Right renal pelvis (tissue), 4 donors: ENCODE data around the gene ACTA2. TPM values are rescaled to one million over a fixed set of nuclear protein-coding genes. Genes with fewer than 3 reads are reported as not detected.

ENCODE experiments used
- DNase-seq, 4 donors: peaks; one replicate each; pipeline ENCODE4 v3.0.0-alpha.2; 2013; ENCODE audit warnings: low read depth in 4 of 4, low spot score in 3 of 4, missing footprints in 1 of 4
- polyA plus RNA-seq, 4 donors: library from polyadenylated mRNA; unstranded; fragments of 120-200 nt; gene quantifications; one replicate each; pipeline ENCODE4 v1.2.1, GENCODE V29; 2013; ENCODE audit not compliant: insufficient read length in 4 of 4

ACTA2 gene
- polyA plus RNA-seq, 4 donors: 181 to 218 (median 197) TPM

DNA sequence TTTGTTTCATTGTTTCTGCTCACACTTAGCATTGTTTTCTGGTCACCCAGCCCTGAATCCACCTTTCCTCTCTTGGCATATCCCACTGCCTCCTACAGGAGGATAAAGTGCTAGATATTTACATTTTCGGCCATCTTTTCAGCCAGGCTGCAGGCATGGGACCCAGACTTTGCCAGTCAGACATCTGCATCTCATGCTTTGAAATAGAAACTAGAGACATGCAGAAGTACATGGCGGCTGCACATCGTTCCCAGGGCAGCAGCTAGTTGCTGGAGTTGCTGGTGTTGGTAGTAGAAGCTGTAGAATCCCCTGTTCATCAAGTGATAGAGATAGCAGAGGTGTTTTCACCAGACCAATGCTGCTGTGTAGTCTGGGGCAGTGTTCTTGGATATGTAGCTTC is 53.8 kb downstream of the ACTA2 start:
- no peak for DNase-seq

DNA sequence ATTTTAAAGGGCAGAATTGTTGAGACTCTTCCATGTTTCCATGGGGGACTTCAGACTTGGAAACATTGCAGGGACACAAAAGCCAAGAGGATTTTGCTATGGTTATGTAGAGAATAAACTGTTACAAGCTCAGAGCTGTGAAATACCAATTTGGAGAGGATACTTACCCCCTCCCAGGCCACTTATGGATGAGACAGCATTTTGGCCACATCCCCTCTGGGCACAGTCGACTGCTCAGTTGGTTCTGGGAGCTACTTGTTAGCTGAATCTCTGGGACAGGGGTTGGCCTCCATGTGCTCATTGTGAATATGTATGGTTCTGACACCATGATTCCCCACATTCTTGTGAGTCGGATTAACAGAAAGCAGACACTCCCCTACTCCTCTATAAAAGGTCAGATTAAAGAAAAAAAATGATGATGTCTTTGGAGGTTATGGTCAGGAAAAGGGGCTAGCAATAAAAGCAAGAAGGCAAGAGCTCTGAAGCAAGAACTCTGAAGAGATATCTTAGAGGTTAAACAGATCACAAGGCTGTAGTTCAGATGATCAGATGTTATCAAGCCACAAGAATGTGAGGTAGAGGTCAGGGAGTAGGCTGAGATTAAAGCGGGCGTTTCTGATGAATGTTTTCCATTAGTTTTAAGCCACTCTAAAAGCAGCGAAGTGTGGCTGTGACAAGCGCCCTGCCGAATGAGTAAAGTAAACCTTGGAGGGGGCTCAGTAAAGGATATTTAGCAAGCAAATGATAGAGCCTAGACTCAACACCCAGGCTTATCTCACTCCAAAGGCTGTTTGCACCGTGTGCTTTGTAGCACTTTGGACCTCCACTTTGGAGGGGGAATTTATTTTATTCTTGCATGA is 55.3 kb downstream of the ACTA2 start:
- no peak for DNase-seq

DNA sequence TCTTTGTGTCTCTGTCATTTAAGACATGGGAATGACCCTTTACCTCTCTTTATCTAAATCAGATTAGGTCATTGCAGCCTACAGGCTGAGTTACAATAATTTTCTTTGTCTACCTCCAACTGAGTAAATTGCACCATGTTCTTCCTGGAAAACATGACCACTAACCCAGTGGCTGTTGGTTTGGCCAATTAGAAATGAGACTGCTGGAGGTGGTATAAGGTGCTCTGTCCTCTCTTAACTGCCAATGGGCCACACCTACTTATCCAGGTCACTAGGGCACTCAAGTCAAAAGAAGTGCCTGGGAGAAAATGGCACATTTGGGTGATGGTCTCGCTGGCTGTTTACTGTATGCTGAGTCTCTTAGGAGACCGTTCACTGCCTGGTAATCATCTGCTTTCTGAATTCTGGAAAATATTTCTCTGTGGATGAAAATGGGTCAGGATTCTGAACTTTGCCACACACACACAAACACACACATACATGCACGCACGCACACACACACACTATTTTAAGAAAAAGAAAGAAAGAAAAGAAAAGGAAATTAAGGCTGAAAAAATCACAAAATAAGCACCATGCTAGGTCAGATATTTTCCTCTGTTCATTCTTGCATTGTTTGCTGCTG is 56.1 kb downstream of the ACTA2 start:
- DNase-seq: no peak

DNA sequence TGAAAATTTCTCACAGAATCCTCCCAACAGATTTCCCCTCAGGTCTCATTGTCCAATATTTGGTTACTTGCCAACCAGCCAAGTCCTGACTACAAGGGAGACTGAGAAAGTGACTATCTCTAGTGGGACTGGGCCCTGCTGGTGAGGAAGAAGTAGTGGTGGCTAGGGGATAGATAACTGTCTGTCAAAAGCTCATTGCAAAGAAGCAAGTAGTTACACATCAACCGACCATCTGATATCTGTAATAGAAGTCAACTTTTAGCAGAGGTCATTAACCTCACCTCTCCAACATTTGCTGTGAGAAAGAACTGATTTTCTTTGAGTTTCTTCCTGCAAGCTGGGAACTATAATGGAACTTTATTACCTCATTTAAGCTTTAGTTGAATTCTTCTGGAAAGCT is 57.3 kb downstream of the ACTA2 start:
- DNase-seq: no peak

DNA sequence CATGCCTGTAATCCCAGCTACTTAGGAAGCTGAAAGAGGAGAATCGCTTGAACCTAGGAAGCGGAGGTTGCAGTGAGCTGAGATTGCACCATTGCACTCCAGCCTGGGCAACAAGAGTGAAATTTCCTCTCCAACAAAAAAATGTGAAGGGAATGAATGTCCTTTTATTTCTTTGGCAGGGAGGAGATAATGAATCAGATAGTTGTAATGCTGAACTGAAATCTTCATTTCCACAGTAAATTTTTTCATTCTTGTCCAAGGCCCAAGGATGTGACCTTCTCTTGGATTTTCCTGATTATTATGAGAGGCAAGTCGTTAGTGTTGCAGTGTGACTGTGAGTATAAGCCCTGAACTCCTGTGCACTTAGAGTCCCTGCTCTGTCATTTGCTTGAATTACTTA is 59.0 kb downstream of the ACTA2 start:
- DNase-seq: no peak

DNA sequence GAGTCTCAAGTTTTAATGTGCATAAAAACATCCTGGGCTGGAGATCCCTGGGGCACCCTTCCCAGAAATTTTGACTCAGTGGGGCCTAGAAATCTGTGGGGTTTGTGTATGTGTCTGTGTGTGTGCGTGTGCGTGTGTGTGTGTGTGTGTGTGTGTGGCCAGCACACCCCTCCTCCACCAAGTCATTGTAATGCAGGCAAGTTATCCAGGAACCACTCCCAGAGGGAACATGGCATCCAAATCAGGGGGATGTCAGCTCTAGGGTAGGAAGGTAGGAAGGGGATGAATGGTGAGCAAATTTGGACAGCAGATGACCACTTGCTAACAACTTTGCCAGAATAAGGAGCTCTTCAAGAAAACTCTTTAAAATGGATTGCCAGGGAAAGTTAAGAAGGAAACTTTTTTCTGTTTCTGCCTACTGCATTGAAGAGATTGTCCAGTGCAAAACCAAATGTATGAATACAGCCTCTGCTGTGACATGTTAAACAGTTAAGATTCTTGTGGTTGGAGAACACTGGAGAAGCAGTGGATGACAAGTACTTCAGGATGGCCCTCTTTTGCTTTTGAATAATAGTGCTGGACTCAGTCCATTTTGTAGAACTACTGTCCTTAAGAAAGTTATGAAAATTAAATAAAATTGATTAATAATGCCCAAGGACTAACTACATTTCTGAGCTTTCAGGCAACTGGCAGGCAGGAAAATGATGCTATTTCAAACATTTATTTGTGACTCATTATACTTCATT is 60.2 kb downstream of the ACTA2 start:
- DNase-seq: no peak

DNA sequence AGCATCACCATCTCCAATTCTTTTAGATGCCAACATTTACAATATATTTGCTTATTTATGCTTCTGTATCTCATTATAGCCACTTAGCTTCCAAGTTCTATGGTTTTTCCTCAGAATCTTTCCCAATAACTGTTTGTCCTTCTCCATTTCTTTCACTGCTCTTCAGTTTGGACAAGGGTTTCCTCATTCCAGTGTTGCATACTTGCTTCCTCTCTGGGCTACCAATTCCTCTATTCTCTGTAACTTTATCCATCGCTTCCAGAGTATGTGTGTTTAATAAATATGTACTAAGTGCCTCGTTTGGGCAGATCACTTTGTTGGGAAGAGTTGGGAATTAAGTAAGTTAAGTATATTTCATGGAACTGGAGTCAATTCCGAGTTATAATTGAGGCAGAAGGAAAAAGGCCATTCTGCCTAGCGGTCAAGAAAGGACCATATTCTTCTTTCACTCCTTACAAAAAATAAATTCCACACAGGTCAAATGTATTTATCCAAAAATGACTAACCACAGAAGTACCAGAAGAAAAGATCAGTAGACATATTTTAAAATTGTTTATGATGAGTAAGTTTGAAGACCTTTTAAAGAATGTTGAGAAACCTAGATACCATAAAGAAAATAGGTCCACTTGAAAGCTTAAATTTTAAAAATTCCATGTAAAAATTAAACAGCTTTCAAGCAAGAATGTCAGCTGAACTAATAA is 61.7 kb downstream of the ACTA2 start:
- no peak for DNase-seq

DNA sequence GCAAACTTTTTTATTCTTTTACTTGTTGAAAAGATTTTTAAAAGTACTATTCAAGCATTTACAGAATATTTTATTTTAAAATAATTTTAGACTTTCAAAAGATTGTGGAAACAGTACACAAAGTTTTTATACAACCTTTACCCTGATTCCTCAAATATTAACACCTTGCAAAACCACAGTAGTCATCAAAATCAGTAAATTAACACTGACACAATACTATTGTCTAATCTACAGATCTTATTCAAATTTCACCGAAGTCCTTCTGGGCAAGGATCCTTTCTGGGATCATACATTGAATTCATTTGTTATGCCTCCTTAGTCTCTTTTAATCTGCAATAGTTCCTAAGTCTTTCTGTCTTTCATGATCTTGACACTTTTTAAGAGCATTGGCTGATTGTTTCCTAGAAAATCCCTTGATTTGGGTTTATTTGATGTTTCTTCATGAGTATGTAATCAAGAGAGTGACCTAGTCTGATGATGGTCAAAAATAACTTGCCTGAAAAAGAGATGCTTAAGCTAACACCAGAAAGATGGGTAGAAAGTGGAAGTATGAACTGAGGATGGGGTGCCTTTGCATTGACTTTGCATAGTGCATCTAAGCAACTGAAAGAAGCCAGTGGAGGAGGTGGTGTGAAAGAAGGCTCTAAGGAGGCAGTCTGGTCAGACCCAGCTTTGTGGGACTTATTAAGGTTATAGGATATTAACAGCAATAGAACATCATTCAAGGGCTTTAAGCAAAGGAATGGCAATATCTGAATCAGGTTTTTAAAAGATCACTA is 62.8 kb downstream of the ACTA2 start:
- no peak for DNase-seq

DNA sequence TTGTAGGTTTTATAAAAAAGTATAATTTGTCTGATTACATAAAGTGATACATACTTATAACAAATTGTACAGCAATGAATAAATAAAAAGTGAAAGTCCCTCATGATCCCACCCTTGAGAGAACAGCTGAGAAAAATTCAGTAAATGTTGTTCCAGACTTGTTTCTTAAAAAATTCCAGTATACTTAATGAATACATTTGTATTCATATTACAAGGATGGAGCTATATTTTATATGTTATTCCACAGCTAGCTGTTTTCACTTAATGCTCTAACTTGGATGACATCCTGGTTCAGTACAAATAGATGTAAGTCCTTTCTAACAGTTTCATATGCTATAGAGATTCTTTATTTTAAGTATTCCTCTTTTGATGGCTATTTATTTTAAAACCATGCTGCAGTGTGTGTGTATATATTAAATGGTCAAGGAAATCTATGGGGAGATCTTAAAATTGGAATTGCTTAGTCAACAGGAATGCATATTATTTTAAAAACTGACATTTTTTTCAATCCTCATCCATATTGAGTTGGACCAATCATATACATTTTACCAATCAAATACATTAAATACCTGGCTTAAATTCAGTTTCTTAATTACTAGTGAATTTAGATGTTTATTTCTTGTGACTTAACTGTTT is 63.6 kb downstream of the ACTA2 start:
- no peak for DNase-seq

DNA sequence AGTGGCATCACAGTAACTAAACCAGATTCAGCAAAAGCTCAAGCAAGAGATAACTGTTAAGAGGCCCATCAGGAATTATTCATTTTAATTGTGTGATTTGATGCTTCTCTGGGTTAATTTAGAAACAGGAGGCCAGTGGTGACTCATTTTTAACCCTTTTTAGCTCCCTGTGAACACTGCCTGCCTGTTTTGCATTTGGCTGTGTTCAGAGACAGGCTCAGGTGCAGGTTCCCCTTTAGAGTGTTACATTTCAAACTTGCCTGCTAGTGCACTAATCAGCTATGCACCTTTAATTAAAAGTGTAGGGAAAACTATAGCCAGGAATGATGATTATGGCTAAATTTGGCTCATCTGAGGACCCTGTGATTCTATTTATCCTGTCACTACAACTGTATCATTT is 66.0 kb downstream of the ACTA2 start:
- no peak for DNase-seq

Other genes starting within 250 kb of the ACTA2 start
- gene LIPK, start 246.5 kb downstream of the ACTA2 start, polyA plus RNA-seq: not detected
- not detected for gene LIPN, start 192.8 kb downstream of the ACTA2 start, polyA plus RNA-seq
- gene LIPM, start 150.0 kb downstream of the ACTA2 start, polyA plus RNA-seq: under 1 TPM in 1 of 4 donors, not detected in 3; 0.23 TPM
- gene ANKRD22, start 100.9 kb downstream of the ACTA2 start, polyA plus RNA-seq: under 1 TPM; 0.22 to 0.91 (median 0.56) TPM
- 1 to 10 TPM; 1.8 to 2.3 (median 1.9) TPM for gene STAMBPL1, start 72.5 kb downstream of the ACTA2 start, polyA plus RNA-seq
- gene FAS, start 38.0 kb upstream of the ACTA2 start, polyA plus RNA-seq: 10 to 100 TPM in 3 of 4 donors, 1 to 10 TPM in 1; 9.8 to 13.9 (median 11.8) TPM